Measurements from ENCODE around the gene PVR. TPM values are rescaled to one million over a fixed set of nuclear protein-coding genes. Genes with fewer than 3 reads are reported as not detected.

PVR gene
- total and polyA plus RNA-seq, 2 of the 4 experiments (the other 2 are of a cell fraction): 106 to 122 TPM

DNA sequence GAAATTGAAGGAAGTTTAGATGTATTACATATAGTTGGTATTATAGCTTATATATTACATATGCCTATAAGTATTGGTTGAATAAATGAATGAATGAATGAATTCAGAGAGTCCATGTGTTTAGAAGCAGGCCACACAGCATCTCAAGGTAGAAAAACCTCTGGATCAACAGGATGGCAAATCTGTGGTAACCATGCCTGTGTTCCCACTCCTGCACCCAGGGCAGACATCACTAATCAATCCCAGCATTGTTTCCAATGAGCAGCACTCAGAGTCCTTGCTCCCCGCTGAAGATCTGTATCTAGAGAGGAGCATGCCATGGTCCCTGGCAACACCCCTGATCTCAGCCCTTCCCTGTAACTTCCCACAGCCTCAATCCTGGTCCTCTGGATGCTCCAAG is 28.5 kb downstream of the PVR start:
- no peak overlapping the region for H3K4ac ChIP-seq (ENCODE audit: low read depth, low read length)
- no peak overlapping the region for H3K9ac ChIP-seq (ENCODE audit: low read depth, low read length)
- peak overlapping the region; percentile 58 for H2AK9ac ChIP-seq (replicated peaks; ENCODE audit: low read depth, low read length, poor library complexity)
- peaks cover 11% of the 10 kb centered on the region for H3K9me1 ChIP-seq (ENCODE audit: insufficient read depth, low read length)
- no peak overlapping the region for H2BK5ac ChIP-seq (ENCODE audit: low read depth, low read length, poor library complexity, severe bottlenecking)
- no peak overlapping the region for H3K18ac ChIP-seq (ENCODE audit: low read depth, low read length)
- no peak overlapping the region for H3K56ac ChIP-seq (ENCODE audit: extremely low read depth, insufficient read depth, low read length)
- H2AFZ ChIP-seq (replicated peaks; ENCODE audit: low read length, poor library complexity): no peak overlapping the region
- WGBS, 2 experiments (ENCODE audit: extremely low coverage in 2 of 2, insufficient read length in 1 of 2): no CpG with 5 or more reads among the region's 1 CpG
- H2BK120ac ChIP-seq (ENCODE audit: low read depth, low read length): no peak overlapping the region
- no peak for ATAC-seq (ENCODE audit: low read depth)
- no peak overlapping the region for H4K91ac ChIP-seq (ENCODE audit: insufficient read depth, low read depth, low read length)
- H2BK15ac ChIP-seq (ENCODE audit: low read depth, low read length): no peak overlapping the region
- H3K9me3 ChIP-seq (ENCODE audit: control insufficient read depth, insufficient read depth, low read length): 0 out of 2 replicates have a peak, but pooled peaks cover 2% of the 10 kb centered on the region
- no peak overlapping the region for H3K23ac ChIP-seq (ENCODE audit: low read depth, low read length)
- in situ Hi-C loops (cut with MboI; ENCODE audit: low sequenced_read_pairs) (no loop called here), dilution Hi-C loops (cut with HindIII; ENCODE audit: low sequenced_read_pairs, unreplicated experiment) (no loop called here), intact Hi-C loops (cut with micrococcal nuclease) (no loop called here)
- no peak for DNase-seq
- no peak overlapping the region for H3K4me2 ChIP-seq (ENCODE audit: low read depth, low read length)
- H3K4me1 ChIP-seq (ENCODE audit: control insufficient read depth, insufficient read depth, low read length): peaks cover 3% of the 10 kb centered on the region
- H3K4me3 ChIP-seq (ENCODE audit: insufficient read depth, low read depth, low read length): no peak overlapping the region
- CTCF ChIA-PET: no interaction called here
- H3K14ac ChIP-seq (replicated peaks; ENCODE audit: low read depth, low read length): no peak overlapping the region
- H4K5ac ChIP-seq (ENCODE audit: low read depth, low read length): no peak overlapping the region
- H4K20me1 ChIP-seq (ENCODE audit: insufficient read depth, low read length): no peaks in the 10 kb centered on the region
- no peak overlapping the region for H2BK20ac ChIP-seq (ENCODE audit: low read depth, low read length)
- no peaks in the 10 kb centered on the region for H3K27me3 ChIP-seq (ENCODE audit: control insufficient read depth, insufficient read depth, low read length)
- TF ChIP-seq RAD21 (IDR thresholded peaks at IDR 0.05; ENCODE audit: low read length) (no peak), SMC3 (IDR thresholded peaks at IDR 0.05; ENCODE audit: low read depth, low read length) (no peak), CEBPB (IDR thresholded peaks at IDR 0.05; ENCODE audit: low read depth, low read length) (no peak), FOS (IDR thresholded peaks at IDR 0.05; ENCODE audit: low read depth, low read length) (no peak), MXI1 (IDR thresholded peaks at IDR 0.05; ENCODE audit: borderline replicate concordance, low read depth, low read length) (no peak)
- TF ChIP-seq, protein P1, sequence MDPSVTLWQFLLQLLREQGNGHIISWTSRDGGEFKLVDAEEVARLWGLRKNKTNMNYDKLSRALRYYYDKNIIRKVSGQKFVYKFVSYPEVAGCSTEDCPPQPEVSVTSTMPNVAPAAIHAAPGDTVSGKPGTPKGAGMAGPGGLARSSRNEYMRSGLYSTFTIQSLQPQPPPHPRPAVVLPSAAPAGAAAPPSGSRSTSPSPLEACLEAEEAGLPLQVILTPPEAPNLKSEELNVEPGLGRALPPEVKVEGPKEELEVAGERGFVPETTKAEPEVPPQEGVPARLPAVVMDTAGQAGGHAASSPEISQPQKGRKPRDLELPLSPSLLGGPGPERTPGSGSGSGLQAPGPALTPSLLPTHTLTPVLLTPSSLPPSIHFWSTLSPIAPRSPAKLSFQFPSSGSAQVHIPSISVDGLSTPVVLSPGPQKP (IDR thresholded peaks at IDR 0.05; ENCODE audit: borderline replicate concordance, low read depth, low read length): no peak
- H3K79me1 ChIP-seq (ENCODE audit: low read depth in 1 of 2, low read length in 2 of 2): no peaks in the 10 kb centered on the region
- POLR2A ChIA-PET (ENCODE audit: unreplicated experiment): no interaction called here
- no peak overlapping the region for H4K8ac ChIP-seq (ENCODE audit: low read depth in 2 of 2, low read length in 2 of 2)
- no peak overlapping the region for H3K27ac ChIP-seq (ENCODE audit: insufficient read depth, low read length)
- H3K36me3 ChIP-seq (ENCODE audit: control insufficient read depth, insufficient read depth, low read length): peaks cover 7% of the 10 kb centered on the region; the same call in 1 of the 2 replicates
- no peak overlapping the region for H2AK5ac ChIP-seq (ENCODE audit: low read depth, low read length)
- no TSS peak for BruUV-seq (replicated peaks)
